SJSA1 (cell line): Measurements from ENCODE around the gene SLC13A3. TPM values are rescaled to one million over a fixed set of nuclear protein-coding genes. Genes with fewer than 3 reads are reported as not detected.

ENCODE experiments used
- DNase-seq, 2 experiments: peaks; one replicate each; pipeline ENCODE4 v3.0.0-alpha.2; 2015 to 2020; ENCODE audit warnings: low spot score in 2 of 2, low read depth in 1 of 2
- H3K27ac ChIP-seq: fragments of 250-450 bp; sonication (Bioruptor Pico); 2 replicates; pipeline ENCODE4 v1.5.1; 2020; ENCODE audit warnings: mild to moderate bottlenecking, moderate library complexity
- H3K27me3 ChIP-seq: fragments of 250-450 bp; sonication (Bioruptor Pico); replicated peaks from 2 replicates; pipeline ENCODE4 v1.5.1; 2020; ENCODE audit warnings: mild to moderate bottlenecking, moderate library complexity
- H3K36me3 ChIP-seq: fragments of 250-450 bp; sonication (Bioruptor Pico); 2 replicates; pipeline ENCODE4 v1.5.1; 2020; ENCODE audit warnings: mild to moderate bottlenecking
- H3K4me1 ChIP-seq: fragments of 250-450 bp; sonication (Bioruptor Pico); replicated peaks from 2 replicates; pipeline ENCODE4 v1.6.1; 2021; ENCODE audit warnings: mild to moderate bottlenecking
- H3K4me3 ChIP-seq: fragments of 250-450 bp; sonication (Bioruptor Pico); 2 replicates; pipeline ENCODE4 v1.5.1; 2020; ENCODE audit warnings: mild to moderate bottlenecking
- H3K9me3 ChIP-seq: fragments of 250-450 bp; sonication (Bioruptor Pico); replicated peaks from 2 replicates; pipeline ENCODE4 v1.5.1; 2020; ENCODE audit warnings: mild to moderate bottlenecking
- total RNA-seq: library from RNA; depleted of rRNA; stranded (reverse); fragments of >200 nt; shearing (Covaris generic); gene quantifications from 2 replicates; pipeline ENCODE4 v1.2.3, GENCODE V29; 2014

SLC13A3 gene
- total RNA-seq, 1 experiment from 2014 or later: not detected

DNA sequence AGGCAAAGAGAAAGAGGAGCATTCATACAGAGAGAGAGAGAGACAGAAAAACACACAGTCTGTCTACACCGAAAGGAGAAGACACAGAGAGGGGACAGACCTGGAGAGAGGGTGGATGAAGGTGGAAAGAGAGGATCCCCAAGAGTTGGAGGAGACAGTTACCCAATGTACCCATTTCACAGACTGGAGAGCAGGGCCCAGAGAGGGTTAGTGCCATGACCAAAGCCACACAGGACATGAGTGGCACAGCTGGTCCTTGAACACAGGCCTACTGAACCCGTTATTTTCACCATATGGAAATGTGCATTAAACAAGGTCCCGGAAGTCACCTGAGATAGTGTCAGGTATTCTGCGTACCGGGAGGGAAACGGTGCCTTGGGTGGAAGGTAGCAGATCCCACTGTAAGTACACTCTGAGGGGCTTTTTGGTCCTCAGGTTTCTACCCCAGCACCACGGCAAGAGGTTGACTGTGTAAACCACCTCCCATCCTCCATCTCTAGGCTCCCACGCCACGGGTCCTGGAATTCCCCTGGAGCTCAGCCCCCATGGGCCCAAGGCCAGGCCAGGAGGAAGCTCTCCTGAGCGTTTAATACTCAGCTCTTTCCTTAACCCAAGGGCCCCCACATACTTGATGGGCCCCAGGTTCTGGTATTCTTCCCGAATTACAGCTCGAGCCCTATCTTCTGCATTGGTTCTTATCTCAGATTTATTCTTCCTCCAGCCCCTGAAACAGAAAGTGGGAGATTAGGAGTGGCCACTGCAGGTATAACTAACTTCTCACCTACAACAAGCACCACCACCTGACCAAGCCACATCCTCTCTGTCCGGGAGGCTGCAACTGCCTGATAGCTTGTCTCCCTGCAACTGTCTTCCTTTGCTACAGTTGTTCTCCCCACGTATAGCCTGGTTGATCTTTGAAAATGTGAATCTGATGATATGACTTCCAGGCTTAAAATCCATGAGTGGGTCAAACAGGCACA is 62.4 kb downstream of the SLC13A3 start:
- Histone ChIP-seq H3K27me3 (no peaks in the 10 kb centered on the region), H3K36me3 (no peaks in the 10 kb centered on the region), H3K27ac (no peak overlapping the region), H3K4me3 (no peak overlapping the region), H3K9me3 (no peaks in the 10 kb centered on the region), H3K4me1 (no peaks in the 10 kb centered on the region)
- DNase-seq: no peak

- DNase-seq: no peak
These were observed 63.3 kb downstream of the SLC13A3 start for GRCh38 chr20:46587986-46588385.

DNA sequence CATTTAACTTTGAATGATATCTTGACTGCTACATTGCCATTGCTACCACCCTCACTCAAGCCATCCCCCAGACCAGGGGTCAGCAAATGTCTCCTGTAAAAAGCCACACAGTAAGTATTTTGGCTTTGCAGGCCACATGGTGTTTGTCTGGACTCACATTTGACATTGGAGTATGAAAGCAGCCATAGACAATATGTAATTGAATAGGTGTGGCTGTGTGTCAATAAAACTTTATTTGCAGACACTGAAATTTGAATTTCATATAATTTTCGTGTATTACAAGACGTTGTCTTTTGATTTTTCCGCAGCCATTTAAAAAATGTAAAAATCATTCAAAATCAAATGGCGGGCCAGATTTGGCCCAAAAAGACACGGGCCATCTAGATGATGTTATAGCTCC is 64.5 kb downstream of the SLC13A3 start:
- Histone ChIP-seq H3K9me3 (no peaks in the 10 kb centered on the region), H3K27me3 (no peaks in the 10 kb centered on the region), H3K36me3 (no peaks in the 10 kb centered on the region), H3K4me1 (no peaks in the 10 kb centered on the region), H3K4me3 (no peak overlapping the region), H3K27ac (no peak overlapping the region)
- no peak for DNase-seq

More at GRCh38 chr20:46587986-46588385, 63.3 kb downstream of the SLC13A3 start:
- Histone ChIP-seq H3K9me3 (no peaks in the 10 kb centered on the region), H3K27ac (no peak overlapping the region), H3K27me3 (no peaks in the 10 kb centered on the region), H3K36me3 (no peaks in the 10 kb centered on the region), H3K4me1 (no peaks in the 10 kb centered on the region), H3K4me3 (no peak overlapping the region)

DNA sequence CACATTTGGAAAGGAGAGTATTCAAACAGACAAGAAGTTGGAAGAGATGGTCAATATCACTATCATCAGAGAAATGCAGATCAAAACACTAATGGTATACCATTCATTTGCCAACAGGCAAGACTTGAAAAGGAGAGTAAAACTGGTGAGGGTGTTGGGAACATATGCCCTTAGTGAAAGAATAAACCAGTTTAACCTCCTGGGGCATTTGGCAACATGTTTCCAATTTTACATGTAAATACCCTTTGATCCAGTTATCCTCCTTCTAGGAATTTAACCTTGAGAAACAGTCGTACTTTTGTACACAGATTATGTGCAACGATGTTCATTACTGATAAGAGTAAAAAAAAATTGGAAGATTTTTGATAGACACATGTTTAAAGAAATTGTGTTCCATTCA is 66.8 kb downstream of the SLC13A3 start:
- no peak overlapping the region for H3K27ac ChIP-seq
- H3K36me3 ChIP-seq: no peaks in the 10 kb centered on the region
- DNase-seq: no peak
- no peaks in the 10 kb centered on the region for H3K9me3 ChIP-seq
- H3K4me1 ChIP-seq: no peaks in the 10 kb centered on the region
- H3K27me3 ChIP-seq: no peaks in the 10 kb centered on the region
- H3K4me3 ChIP-seq: no peak overlapping the region

DNA sequence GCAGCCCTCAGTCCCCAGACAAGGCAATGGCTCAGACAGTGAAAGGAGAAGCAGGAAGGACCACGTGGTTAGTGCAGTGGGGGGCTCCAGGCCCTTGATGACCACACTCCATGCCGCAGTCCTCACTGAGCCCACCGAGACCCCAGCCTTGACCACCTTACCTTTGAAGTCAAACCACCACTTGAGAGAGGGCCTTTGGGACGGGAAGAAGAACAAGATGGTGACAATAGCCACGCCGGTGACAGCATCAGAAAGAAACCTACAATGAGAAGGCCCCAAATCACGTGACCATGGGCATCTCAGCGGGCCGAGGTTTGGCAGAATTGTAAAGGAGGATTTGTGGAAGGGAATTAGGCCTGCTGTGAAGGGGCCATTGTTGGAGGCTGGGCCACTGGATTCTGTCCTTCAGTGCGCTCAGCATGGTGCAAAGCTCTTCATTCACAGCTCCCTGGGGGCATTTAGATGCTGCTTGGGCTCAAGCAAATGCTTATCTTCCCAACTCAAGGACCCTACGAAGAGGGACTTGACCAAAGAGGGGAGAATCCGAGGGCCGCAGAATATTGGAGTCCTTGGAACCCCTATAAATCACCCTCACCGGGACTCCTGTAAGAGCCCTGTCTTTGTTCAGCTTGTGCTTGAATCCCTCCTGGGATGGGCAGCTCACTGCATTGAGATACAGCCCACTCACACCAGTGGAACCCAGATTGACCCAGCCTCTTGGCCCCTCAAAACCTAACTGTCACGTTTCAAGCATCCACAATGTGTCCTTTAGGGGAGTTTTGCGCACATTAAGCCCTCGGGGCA is 67.6 kb downstream of the SLC13A3 start:
- Histone ChIP-seq H3K27me3 (no peaks in the 10 kb centered on the region), H3K4me1 (no peaks in the 10 kb centered on the region), H3K4me3 (no peak overlapping the region), H3K36me3 (no peaks in the 10 kb centered on the region), H3K9me3 (no peaks in the 10 kb centered on the region), H3K27ac (no peak overlapping the region)
- DNase-seq: no peak

DNA sequence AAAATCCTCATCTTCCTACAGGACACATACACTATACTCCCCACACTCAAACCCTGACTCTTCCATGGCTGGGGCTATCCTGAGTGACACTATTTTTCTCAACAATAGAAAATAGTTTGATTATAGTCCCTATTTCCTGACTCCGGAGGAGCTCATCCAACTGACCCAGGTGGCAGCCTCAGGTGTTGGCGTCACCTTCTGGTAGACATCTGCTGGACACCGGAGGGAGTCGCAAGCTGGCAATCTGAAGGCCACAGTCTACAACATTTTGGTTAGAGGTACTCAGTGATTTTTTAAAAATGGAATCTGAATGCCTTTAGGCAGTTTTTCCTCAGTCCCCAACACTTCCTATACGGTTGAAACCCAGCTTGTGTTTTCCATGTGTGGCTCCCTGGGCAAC is 68.6 kb downstream of the SLC13A3 start:
- no peak for DNase-seq
- Histone ChIP-seq H3K27me3 (no peaks in the 10 kb centered on the region), H3K4me1 (no peaks in the 10 kb centered on the region), H3K27ac (no peak overlapping the region), H3K4me3 (no peak overlapping the region), H3K36me3 (no peaks in the 10 kb centered on the region), H3K9me3 (no peaks in the 10 kb centered on the region)

DNA sequence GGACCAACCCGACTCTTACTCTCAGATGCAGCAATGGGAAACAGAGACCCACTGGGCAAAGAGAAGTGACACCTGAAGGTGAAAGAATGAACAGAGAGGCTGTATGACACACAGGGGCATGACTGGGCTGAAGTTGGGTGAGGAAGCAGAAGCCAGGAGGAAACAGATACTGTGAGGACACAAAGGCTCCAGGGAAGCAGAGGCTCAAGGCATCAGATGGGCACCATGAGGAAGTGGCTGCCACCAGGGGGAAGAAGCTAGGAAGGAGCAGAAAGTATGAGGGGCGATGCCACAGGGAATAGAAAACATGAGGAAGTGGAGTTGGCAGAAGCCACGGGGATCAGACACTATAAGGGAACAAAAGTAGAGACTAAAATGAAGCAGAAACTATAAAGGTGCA is 69.9 kb downstream of the SLC13A3 start:
- no peak overlapping the region for H3K4me3 ChIP-seq
- H3K27ac ChIP-seq: no peak overlapping the region
- no peaks in the 10 kb centered on the region for H3K9me3 ChIP-seq
- H3K4me1 ChIP-seq: no peaks in the 10 kb centered on the region
- no peaks in the 10 kb centered on the region for H3K27me3 ChIP-seq
- no peaks in the 10 kb centered on the region for H3K36me3 ChIP-seq
- no peak for DNase-seq

DNA sequence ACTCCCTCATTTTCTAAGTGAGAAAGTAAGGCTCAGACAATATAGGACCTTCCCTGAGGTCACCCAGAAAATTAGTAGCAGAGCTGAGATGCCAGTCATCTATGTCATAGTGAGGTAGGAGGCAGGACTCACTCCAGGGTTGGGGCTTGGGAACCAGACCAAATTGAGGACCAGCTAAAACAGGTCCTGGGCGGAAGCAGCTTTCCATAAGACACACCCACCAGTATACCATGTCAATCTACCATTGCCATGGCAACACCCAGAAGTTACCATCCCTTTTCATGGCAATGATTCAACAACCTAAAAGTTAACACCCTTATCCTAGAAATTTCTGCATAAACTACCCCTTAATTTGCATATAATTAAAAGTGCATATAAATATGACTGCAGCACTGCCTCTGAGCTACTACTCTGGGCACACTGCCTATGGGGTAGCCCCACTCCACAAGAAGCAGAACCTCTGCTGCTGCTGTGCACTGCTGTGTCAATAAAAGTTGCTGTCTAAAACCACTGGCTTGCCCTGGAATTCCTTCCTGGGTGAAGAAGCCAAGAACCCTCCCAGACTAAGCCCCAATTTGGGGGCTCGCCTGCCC is 70.5 kb downstream of the SLC13A3 start:
- H3K27ac ChIP-seq: no peak overlapping the region
- no peak overlapping the region for H3K4me3 ChIP-seq
- no peaks in the 10 kb centered on the region for H3K36me3 ChIP-seq
- H3K4me1 ChIP-seq: no peaks in the 10 kb centered on the region
- H3K27me3 ChIP-seq: no peaks in the 10 kb centered on the region
- no peaks in the 10 kb centered on the region for H3K9me3 ChIP-seq
- DNase-seq: no peak

DNA sequence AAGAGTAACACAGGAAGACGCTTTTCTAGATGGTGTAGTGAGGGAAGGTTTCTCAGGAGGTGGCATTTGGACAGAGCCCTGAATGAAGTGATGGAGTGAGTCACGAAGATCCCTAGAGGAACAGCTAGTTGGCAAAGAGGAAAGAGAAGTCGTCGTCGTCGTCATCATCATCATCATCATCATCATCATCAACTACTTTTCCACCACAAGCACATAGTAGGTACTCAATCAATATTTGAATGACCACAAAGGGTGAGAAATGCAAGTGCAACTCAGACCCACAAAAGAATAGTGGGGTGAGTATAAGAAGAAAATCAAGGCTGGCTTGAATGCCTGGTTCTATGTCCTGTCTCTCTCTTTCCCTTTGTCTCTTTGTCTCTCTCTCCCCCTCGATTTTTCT is 72.5 kb downstream of the SLC13A3 start:
- Histone ChIP-seq H3K27me3 (no peaks in the 10 kb centered on the region), H3K9me3 (no peaks in the 10 kb centered on the region), H3K36me3 (no peaks in the 10 kb centered on the region), H3K27ac (no peak overlapping the region), H3K4me1 (no peaks in the 10 kb centered on the region), H3K4me3 (no peak overlapping the region)
- no peak for DNase-seq

DNA sequence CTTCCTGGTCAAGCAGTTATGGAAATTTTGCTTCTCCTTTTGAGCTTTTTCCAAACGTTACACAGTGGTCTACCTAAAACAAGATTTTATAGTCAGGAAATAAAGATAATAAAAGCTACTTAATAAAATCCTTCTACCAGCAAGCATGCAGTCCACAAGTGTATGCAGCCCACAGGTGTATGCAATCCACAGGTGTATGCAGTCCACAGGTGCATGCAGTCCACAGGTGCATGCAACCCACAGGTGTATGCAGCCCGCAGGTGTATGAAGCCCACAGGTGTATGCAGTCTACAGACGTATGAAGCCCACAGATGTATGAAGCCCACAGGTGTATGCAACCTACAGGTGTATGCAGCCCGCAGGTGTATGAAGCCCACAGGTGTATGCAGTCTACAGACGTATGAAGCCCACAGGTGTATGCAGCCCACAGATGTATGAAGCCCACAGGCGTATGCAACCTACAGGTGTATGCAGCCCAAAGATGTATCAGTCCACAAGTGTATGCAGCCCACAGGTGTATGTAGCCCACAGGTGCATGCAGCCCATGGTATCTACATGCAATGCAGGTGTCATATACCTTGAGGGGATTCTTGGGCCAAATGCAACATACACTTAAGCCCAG is 74.4 kb downstream of the SLC13A3 start:
- no peak overlapping the region for H3K4me3 ChIP-seq
- H3K36me3 ChIP-seq: no peaks in the 10 kb centered on the region
- DNase-seq: no peak
- H3K27ac ChIP-seq: no peak overlapping the region
- no peaks in the 10 kb centered on the region for H3K4me1 ChIP-seq
- H3K27me3 ChIP-seq: no peaks in the 10 kb centered on the region
- H3K9me3 ChIP-seq: no peaks in the 10 kb centered on the region

GRCh38 chr20:46575937-46576461 is 75.3 kb downstream of the SLC13A3 start:
- Histone ChIP-seq H3K4me1 (no peaks in the 10 kb centered on the region), H3K27me3 (peaks cover 4% of the 10 kb centered on the region; the same call in 1 of the 2 replicates), H3K36me3 (no peaks in the 10 kb centered on the region), H3K4me3 (no peak overlapping the region), H3K9me3 (no peaks in the 10 kb centered on the region), H3K27ac (no peak overlapping the region)
- DNase-seq: no peak

DNA sequence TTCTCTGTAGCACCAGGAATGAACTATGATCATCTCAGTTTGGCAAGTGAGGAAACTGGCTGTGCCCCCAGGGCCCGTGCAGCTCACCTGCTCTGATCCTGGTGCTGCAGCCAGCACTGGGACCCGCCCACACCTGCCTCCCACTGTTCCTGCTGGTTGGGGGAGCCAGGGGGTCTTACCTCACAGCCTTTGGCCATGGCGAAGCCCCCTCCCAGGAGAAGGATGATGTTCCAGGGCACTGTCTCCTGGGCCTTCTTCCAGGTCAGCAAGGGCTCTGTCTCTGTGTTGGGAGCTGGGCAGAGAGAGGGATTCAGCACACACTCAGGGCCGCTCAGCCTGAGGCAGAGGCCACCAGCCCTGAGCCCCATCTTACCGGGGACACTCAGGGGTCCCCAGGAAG is 75.9 kb downstream of the SLC13A3 start:
- Histone ChIP-seq H3K9me3 (no peaks in the 10 kb centered on the region), H3K27me3 (peaks cover 9% of the 10 kb centered on the region; the same call in 1 of the 2 replicates), H3K4me1 (no peaks in the 10 kb centered on the region), H3K27ac (no peak overlapping the region), H3K36me3 (no peaks in the 10 kb centered on the region), H3K4me3 (no peak overlapping the region)
- no peak for DNase-seq
